ENCODE results near the gene CTDNEP1.

CTDNEP1 gene

GRCh38 chr17:7251661-7252175 is at the start of gene CTDNEP1:
Gene CTDNEP1 (minus strand): TSS chr17:7251734. CDS start chr17:7251296, 438 bp downstream.
- TF ChIP-seq ZFX (IDR thresholded peaks at IDR 0.05), result no peak
- TF ChIP-seq, protein P1, sequence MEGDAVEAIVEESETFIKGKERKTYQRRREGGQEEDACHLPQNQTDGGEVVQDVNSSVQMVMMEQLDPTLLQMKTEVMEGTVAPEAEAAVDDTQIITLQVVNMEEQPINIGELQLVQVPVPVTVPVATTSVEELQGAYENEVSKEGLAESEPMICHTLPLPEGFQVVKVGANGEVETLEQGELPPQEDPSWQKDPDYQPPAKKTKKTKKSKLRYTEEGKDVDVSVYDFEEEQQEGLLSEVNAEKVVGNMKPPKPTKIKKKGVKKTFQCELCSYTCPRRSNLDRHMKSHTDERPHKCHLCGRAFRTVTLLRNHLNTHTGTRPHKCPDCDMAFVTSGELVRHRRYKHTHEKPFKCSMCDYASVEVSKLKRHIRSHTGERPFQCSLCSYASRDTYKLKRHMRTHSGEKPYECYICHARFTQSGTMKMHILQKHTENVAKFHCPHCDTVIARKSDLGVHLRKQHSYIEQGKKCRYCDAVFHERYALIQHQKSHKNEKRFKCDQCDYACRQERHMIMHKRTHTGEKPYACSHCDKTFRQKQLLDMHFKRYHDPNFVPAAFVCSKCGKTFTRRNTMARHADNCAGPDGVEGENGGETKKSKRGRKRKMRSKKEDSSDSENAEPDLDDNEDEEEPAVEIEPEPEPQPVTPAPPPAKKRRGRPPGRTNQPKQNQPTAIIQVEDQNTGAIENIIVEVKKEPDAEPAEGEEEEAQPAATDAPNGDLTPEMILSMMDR (conservative IDR thresholded peaks at IDR 0.05), result no peak
- peak within 1 kb of the TSS; percentile 87 for H3K27ac ChIP-seq

DNA sequence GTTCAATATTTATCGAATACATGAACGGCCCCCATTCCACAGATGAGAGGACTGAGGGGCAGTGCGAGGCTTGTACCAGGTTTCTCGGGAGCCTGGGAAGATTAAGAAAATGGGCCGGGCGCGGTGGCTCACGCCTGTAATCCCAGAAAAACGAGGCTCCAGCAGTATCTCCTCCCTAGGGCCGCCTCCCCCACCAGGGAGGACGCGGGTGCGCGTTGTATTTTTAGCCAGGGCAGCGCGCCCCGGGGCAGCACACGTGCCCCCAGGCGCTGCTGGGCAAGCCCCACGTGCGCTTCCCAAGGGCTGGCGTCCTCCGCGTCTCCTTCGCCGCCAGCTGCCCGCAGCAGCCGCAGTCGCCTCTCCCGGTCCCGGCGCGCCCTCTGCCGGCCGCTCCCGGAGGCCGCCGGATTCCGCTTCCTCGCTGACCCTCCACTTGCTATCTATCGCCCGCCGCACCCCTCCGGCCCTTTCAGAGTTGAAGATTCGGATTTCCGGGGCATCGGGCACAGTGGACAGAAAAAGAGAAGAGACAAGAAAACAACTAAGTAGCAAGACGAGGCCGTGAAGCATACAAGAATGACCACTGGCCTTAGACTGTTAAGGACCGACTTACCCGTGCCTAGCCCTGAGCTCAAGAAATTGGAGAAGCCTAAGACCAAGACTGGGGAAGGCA is 44.8 kb upstream of the CTDNEP1 start:
- TF ChIP-seq ZFX (IDR thresholded peaks at IDR 0.05), result no peak
- TF ChIP-seq, protein P1 (conservative IDR thresholded peaks at IDR 0.05), result peak; percentile 90
- peak overlapping the region; percentile 56 for H3K27ac ChIP-seq

GRCh38 chr17:7295230-7296180 is 44.0 kb upstream of the CTDNEP1 start:
- peak overlapping the region; percentile 56 for H3K27ac ChIP-seq
- TF ChIP-seq, protein P1 (conservative IDR thresholded peaks at IDR 0.05), result no peak
- TF ChIP-seq ZFX (IDR thresholded peaks at IDR 0.05), result no peak

GRCh38 chr17:7294614-7295153 is 43.1 kb upstream of the CTDNEP1 start, which contains the start of gene YBX2:
Gene YBX2 (minus strand): TSS chr17:7294639. CDS start chr17:7294500, 139 bp downstream.
- TF ChIP-seq, protein P1 (conservative IDR thresholded peaks at IDR 0.05), result no peak
- TF ChIP-seq ZFX (IDR thresholded peaks at IDR 0.05), result no peak
- peak within 1 kb of the TSS; percentile 56 for H3K27ac ChIP-seq

GRCh38 chr17:7293816-7294613 is 42.5 kb upstream of the CTDNEP1 start:
- TF ChIP-seq ZFX (IDR thresholded peaks at IDR 0.05), result no peak
- TF ChIP-seq, protein P1 (conservative IDR thresholded peaks at IDR 0.05), result no peak
- 0 out of 2 replicates have a peak overlapping the region, but pooled peaks have one; percentile 56 for H3K27ac ChIP-seq

DNA sequence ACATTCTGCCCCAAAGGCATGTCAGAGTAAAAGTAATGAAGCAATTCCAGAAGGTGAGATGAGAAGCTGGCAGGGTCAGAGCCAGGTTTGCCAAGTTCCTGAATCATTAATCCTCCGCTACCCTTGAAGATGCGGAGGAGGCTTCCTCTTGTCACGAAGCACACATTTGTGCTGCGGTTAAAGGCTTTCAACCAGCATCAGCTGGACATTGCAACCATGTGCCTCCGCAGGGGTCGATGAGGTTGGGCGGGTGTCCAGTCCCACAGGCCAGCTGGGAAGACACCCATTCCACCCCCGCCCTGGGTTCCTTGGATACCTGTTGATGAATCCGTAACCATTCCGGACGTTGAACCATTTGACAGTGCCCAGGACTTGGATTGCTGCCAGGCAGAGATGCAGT is 41.6 kb upstream of the CTDNEP1 start:
- TF ChIP-seq, protein P1 (conservative IDR thresholded peaks at IDR 0.05), result no peak
- TF ChIP-seq ZFX (IDR thresholded peaks at IDR 0.05), result no peak
- H3K27ac ChIP-seq, result peak overlapping the region; percentile 10; the same call in 1 of the 2 replicates
